Astrocyte (in vitro differentiated cells and primary cell): ENCODE data around the gene AUTS2. TPM values are rescaled to one million over a fixed set of nuclear protein-coding genes. Genes with fewer than 3 reads are reported as not detected.

Experiments
- DNase-seq: peaks from one replicate; pipeline ENCODE4 v3.0.0-alpha.2; 2010; ENCODE audit warnings: low read depth
- FAIRE-seq: peaks from 2 replicates; lab custom pipeline; 2011; peaks lifted over from hg19 to GRCh38; lab: Jason Lieb, UNC
- H2AFZ ChIP-seq: 2 replicates; pipeline ENCODE4 v1.6.0; 2012; ENCODE audit warnings: low read depth, low read length, inconsistent platforms
- H3K27ac ChIP-seq: 2 replicates; pipeline ENCODE4 v1.5.1; 2011; ENCODE audit warnings: low read depth, low read length, inconsistent platforms
- H3K27me3 ChIP-seq: 2 replicates; pipeline ENCODE4 v1.6.0; 2011; ENCODE audit warnings: low read length, inconsistent platforms; ENCODE audit not compliant: insufficient read depth
- H3K36me3 ChIP-seq: 2 replicates; pipeline ENCODE4 v1.5.1; 2011; ENCODE audit warnings: low read length, inconsistent platforms; ENCODE audit not compliant: insufficient read depth
- H3K4me1 ChIP-seq: 2 replicates; pipeline ENCODE4 v1.5.1; 2011; ENCODE audit warnings: low read length, inconsistent platforms; ENCODE audit not compliant: insufficient read depth
- H3K4me2 ChIP-seq: 2 replicates; pipeline ENCODE4 v1.6.0; 2012; ENCODE audit warnings: low read length, inconsistent platforms
- H3K4me3 ChIP-seq: 2 replicates; pipeline ENCODE4 v1.5.1; 2011; ENCODE audit warnings: low read depth, mild to moderate bottlenecking, low read length, inconsistent platforms; ENCODE audit not compliant: insufficient read depth
- H3K79me2 ChIP-seq: 2 replicates; pipeline ENCODE4 v1.6.0; 2012; ENCODE audit warnings: mild to moderate bottlenecking, low read length, inconsistent platforms; ENCODE audit not compliant: insufficient read depth
- H3K9ac ChIP-seq: 2 replicates; pipeline ENCODE4 v1.6.0; 2012; ENCODE audit warnings: mild to moderate bottlenecking, low read length, inconsistent platforms
- H3K9me3 ChIP-seq: 2 replicates; pipeline ENCODE4 v1.5.1; 2012; ENCODE audit warnings: low read depth, mild to moderate bottlenecking, low read length, inconsistent platforms; ENCODE audit not compliant: insufficient read depth
- H4K20me1 ChIP-seq: 2 replicates; pipeline ENCODE4 v1.6.0; 2012; ENCODE audit warnings: low read length, inconsistent platforms; ENCODE audit not compliant: insufficient read depth
- H3K27ac Mint-ChIP-seq: one replicate; pipeline ENCODE4 v1.8.0; 2021; ENCODE audit warnings: mild to moderate bottlenecking, mixed read lengths; ENCODE audit not compliant: unreplicated experiment
- H3K27me3 Mint-ChIP-seq: one replicate; pipeline ENCODE4 v1.8.0; 2021; ENCODE audit warnings: low read depth, mixed read lengths; ENCODE audit not compliant: unreplicated experiment
- H3K36me3 Mint-ChIP-seq: one replicate; pipeline ENCODE4 v1.8.0; 2021; ENCODE audit warnings: low read depth, mixed read lengths; ENCODE audit not compliant: unreplicated experiment
- H3K4me1 Mint-ChIP-seq: one replicate; pipeline ENCODE4 v1.8.0; 2021; ENCODE audit warnings: low read depth, mixed read lengths; ENCODE audit not compliant: unreplicated experiment
- H3K4me3 Mint-ChIP-seq: one replicate; pipeline ENCODE4 v1.8.0; 2021; ENCODE audit warnings: mild to moderate bottlenecking, moderate library complexity, mixed read lengths; ENCODE audit not compliant: unreplicated experiment
- H3K9me3 Mint-ChIP-seq: one replicate; pipeline ENCODE4 v1.8.0; 2021; ENCODE audit warnings: mild to moderate bottlenecking, mixed read lengths; ENCODE audit not compliant: unreplicated experiment
- EZH2 ChIP-seq: IDR thresholded peaks from 2 replicates; pipeline ENCODE4 v1.6.1; 2012; ENCODE audit warnings: mild to moderate bottlenecking, low read length, inconsistent platforms; ENCODE audit not compliant: insufficient read depth
- total RNA-seq: library from RNA; stranded (reverse); gene quantifications from 2 replicates; pipeline ENCODE4 v1.2.1, GENCODE V29; 2021
- TF ChIP-seq, protein P1 (sequence below): IDR thresholded peaks from 2 replicates; pipeline ENCODE4 v1.5.1; 2011; ENCODE audit warnings: low read depth, mild to moderate bottlenecking, inconsistent platforms, low read length, moderate library complexity; ENCODE audit not compliant: insufficient read depth

The AUTS2 gene
- total RNA-seq, 1 donor from 2014 or later = 73.2 TPM

DNA sequence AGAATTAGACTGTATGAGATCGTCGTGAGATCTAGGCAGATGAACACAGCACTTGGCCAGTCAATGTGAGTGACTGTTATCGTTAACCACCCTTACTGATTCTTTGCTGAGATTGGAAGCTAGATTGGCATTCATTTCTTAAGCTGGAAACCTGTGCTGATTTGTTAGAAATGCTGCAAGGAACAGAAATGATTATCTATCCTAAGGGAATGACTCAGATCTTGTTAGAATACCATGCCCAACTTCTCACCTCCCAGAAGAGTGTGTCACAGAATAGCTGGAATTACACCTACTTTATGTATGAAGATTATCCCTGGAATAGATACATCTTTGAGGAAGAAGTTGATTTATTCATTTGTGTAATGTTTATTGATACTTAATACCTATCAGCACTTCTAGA lies 275.2 kb downstream of the AUTS2 start:
- peak; percentile 45 for DNase-seq
- peaks cover 16% of the 10 kb centered on the region for H3K4me1 ChIP-seq
- Mint-ChIP-seq H3K9me3 (no peaks in the 10 kb centered on the region), H3K4me3 (no peak overlapping the region), H3K27me3 (no peaks in the 10 kb centered on the region), H3K36me3 (no peaks in the 10 kb centered on the region), H3K27ac (peak overlapping the region; percentile 22), H3K4me1 (peaks cover 36% of the 10 kb centered on the region)
- no peak overlapping the region for H2AFZ ChIP-seq
- no peak overlapping the region for H3K9ac ChIP-seq
- no peak for FAIRE-seq
- no peak overlapping the region for H3K27ac ChIP-seq
- H4K20me1 ChIP-seq = peaks cover 33% of the 10 kb centered on the region
- no peak for TF ChIP-seq EZH2
- TF ChIP-seq, protein P1, sequence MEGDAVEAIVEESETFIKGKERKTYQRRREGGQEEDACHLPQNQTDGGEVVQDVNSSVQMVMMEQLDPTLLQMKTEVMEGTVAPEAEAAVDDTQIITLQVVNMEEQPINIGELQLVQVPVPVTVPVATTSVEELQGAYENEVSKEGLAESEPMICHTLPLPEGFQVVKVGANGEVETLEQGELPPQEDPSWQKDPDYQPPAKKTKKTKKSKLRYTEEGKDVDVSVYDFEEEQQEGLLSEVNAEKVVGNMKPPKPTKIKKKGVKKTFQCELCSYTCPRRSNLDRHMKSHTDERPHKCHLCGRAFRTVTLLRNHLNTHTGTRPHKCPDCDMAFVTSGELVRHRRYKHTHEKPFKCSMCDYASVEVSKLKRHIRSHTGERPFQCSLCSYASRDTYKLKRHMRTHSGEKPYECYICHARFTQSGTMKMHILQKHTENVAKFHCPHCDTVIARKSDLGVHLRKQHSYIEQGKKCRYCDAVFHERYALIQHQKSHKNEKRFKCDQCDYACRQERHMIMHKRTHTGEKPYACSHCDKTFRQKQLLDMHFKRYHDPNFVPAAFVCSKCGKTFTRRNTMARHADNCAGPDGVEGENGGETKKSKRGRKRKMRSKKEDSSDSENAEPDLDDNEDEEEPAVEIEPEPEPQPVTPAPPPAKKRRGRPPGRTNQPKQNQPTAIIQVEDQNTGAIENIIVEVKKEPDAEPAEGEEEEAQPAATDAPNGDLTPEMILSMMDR = no peak
- peaks cover 11% of the 10 kb centered on the region for H3K79me2 ChIP-seq
- H3K9me3 ChIP-seq = no peaks in the 10 kb centered on the region
- H3K36me3 ChIP-seq = no peaks in the 10 kb centered on the region
- no peaks in the 10 kb centered on the region for H3K27me3 ChIP-seq
- H3K4me2 ChIP-seq = no peak overlapping the region
- H3K4me3 ChIP-seq = no peak overlapping the region

DNA sequence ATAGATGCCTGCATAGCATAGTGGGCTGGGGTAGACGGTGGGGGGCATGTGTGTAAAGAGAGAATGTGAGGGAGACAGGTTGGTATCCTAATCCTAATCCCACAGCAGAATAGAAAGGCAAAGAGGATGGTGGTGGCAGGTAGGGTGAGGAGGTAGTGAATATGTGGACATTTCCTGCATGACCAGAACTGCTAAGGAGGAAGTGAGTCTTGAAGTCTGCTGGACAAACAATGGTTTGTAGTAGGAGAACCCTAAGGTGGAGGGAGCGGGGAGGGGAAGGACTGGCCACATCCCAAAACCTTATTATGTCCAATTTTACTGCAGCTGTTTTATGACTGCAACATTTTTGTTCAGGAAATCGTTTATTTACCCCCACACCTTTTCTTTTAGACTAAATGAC lies 279.7 kb downstream of the AUTS2 start:
- Mint-ChIP-seq H3K27ac (no peak overlapping the region), H3K9me3 (no peaks in the 10 kb centered on the region), H3K4me1 (peaks cover 15% of the 10 kb centered on the region), H3K36me3 (no peaks in the 10 kb centered on the region), H3K4me3 (no peak overlapping the region), H3K27me3 (no peaks in the 10 kb centered on the region)
- FAIRE-seq = no peak
- H3K9ac ChIP-seq = no peak overlapping the region
- no peaks in the 10 kb centered on the region for H3K4me1 ChIP-seq
- no peaks in the 10 kb centered on the region for H3K9me3 ChIP-seq
- no peaks in the 10 kb centered on the region for H3K27me3 ChIP-seq
- H3K4me3 ChIP-seq = no peak overlapping the region
- H3K27ac ChIP-seq = no peak overlapping the region
- peaks cover 11% of the 10 kb centered on the region for H3K79me2 ChIP-seq
- TF ChIP-seq, protein P1 = no peak
- no peak for TF ChIP-seq EZH2
- H3K4me2 ChIP-seq = no peak overlapping the region
- no peak overlapping the region for H2AFZ ChIP-seq
- no peak for DNase-seq
- H3K36me3 ChIP-seq = no peaks in the 10 kb centered on the region
- peaks cover 39% of the 10 kb centered on the region for H4K20me1 ChIP-seq

DNA sequence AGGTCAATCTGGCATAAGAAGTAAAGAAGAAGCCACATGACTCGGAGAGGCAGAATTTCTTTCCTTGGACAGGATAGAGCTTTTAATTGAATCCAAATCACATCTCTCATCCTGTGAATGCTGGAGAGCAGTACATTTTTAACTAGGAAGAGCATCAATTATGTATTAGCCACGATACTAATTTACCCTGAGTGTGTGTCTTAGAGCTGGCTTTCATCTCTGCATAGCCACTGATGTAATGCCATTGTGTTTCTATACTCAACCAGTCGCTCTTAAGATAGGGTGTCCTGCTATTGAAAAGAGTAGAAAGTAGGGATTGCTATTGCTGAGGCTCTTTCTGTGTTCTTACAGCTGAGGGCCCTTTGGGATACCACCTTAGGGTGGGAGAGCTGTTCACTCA lies 280.3 kb downstream of the AUTS2 start:
- DNase-seq = no peak
- H3K4me3 ChIP-seq = no peak overlapping the region
- Mint-ChIP-seq H3K4me1 (peaks cover 13% of the 10 kb centered on the region), H3K36me3 (no peaks in the 10 kb centered on the region), H3K27me3 (no peaks in the 10 kb centered on the region), H3K27ac (no peak overlapping the region), H3K4me3 (no peak overlapping the region), H3K9me3 (no peaks in the 10 kb centered on the region)
- H3K4me2 ChIP-seq = no peak overlapping the region
- H2AFZ ChIP-seq = no peak overlapping the region
- H3K9me3 ChIP-seq = no peaks in the 10 kb centered on the region
- H3K27ac ChIP-seq = no peak overlapping the region
- H4K20me1 ChIP-seq = peaks cover 42% of the 10 kb centered on the region
- FAIRE-seq = no peak
- H3K9ac ChIP-seq = no peak overlapping the region
- H3K27me3 ChIP-seq = no peaks in the 10 kb centered on the region
- TF ChIP-seq, protein P1 = no peak
- no peak for TF ChIP-seq EZH2
- no peaks in the 10 kb centered on the region for H3K36me3 ChIP-seq
- no peaks in the 10 kb centered on the region for H3K4me1 ChIP-seq
- peaks cover 11% of the 10 kb centered on the region for H3K79me2 ChIP-seq
